ENCODE data around the gene ZBTB4.

ZBTB4 gene

GRCh38 chr17:7409716-7410115 lies 69.7 kb downstream of the ZBTB4 start:
- Histone ChIP-seq H3K27me3 (ENCODE audit: insufficient read depth, low read length, poor library complexity, severe bottlenecking) (no peaks in the 10 kb centered on the region), H3F3A (ENCODE audit: low read depth) (no peaks in the 10 kb centered on the region)

More at GRCh38 chr17:7409716-7410115, 69.7 kb downstream of the ZBTB4 start:
- H3K36me3 ChIP-seq (ENCODE audit: insufficient read depth, low read length) = no peaks in the 10 kb centered on the region
- peaks cover 11% of the 10 kb centered on the region for H3K4me1 ChIP-seq (ENCODE audit: insufficient read depth, low read length, poor library complexity, severe bottlenecking)
- H4K20me1 ChIP-seq (ENCODE audit: insufficient read depth, low read length, poor library complexity, severe bottlenecking) = peaks cover 3% of the 10 kb centered on the region
- H2AFZ ChIP-seq (ENCODE audit: low read length) = no peak overlapping the region
- no peak for TF ChIP-seq EZH2phosphoT487 (IDR thresholded peaks at IDR 0.05; ENCODE audit: borderline replicate concordance)
- TF ChIP-seq, protein P1, sequence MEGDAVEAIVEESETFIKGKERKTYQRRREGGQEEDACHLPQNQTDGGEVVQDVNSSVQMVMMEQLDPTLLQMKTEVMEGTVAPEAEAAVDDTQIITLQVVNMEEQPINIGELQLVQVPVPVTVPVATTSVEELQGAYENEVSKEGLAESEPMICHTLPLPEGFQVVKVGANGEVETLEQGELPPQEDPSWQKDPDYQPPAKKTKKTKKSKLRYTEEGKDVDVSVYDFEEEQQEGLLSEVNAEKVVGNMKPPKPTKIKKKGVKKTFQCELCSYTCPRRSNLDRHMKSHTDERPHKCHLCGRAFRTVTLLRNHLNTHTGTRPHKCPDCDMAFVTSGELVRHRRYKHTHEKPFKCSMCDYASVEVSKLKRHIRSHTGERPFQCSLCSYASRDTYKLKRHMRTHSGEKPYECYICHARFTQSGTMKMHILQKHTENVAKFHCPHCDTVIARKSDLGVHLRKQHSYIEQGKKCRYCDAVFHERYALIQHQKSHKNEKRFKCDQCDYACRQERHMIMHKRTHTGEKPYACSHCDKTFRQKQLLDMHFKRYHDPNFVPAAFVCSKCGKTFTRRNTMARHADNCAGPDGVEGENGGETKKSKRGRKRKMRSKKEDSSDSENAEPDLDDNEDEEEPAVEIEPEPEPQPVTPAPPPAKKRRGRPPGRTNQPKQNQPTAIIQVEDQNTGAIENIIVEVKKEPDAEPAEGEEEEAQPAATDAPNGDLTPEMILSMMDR (conservative IDR thresholded peaks at IDR 0.05; ENCODE audit: low read length) = no peak
- no peaks in the 10 kb centered on the region for H3K9me2 ChIP-seq (replicated peaks; ENCODE audit: low read depth, low read length)
- no peak overlapping the region for H3K4me3 ChIP-seq (ENCODE audit: low read length, poor library complexity, severe bottlenecking)
- H3K9me3 ChIP-seq (ENCODE audit: insufficient read depth, low read depth, low read length) = no peaks in the 10 kb centered on the region
- no peak overlapping the region for H3K9ac ChIP-seq (ENCODE audit: low read depth, low read length, poor library complexity, severe bottlenecking)
- no peaks in the 10 kb centered on the region for H3K79me2 ChIP-seq (ENCODE audit: insufficient read depth, low read length)
- H3K4me2 ChIP-seq (ENCODE audit: low read depth, low read length, poor library complexity, severe bottlenecking) = no peak overlapping the region
